GM23338 (cell line): ENCODE results near the gene PCBP3.

Experiments used
- EZH2 ChIP-seq: fragments of 200-600 bp; sonication (generic); IDR thresholded peaks from one replicate; pipeline ENCODE4 v1.8.0; 2017; ENCODE audit warnings: antibody characterized with exemption, mild to moderate bottlenecking, low read depth; ENCODE audit not compliant: unreplicated experiment
- EZH2phosphoT487 ChIP-seq: fragments of 200-600 bp; sonication (generic); IDR thresholded peaks from one replicate; pipeline ENCODE4 v1.8.1; 2018; ENCODE audit warnings: antibody characterized with exemption; ENCODE audit not compliant: unreplicated experiment
- ZNF114 ChIP-seq: fragments of 250-450 bp; sonication (Bioruptor Pico); IDR thresholded peaks from 2 replicates; pipeline ENCODE4 v1.5.0; 2020; ENCODE audit warnings: mild to moderate bottlenecking, moderate library complexity
- TF ChIP-seq, protein P1 (sequence below): IDR thresholded peaks from one replicate; pipeline ENCODE4 v1.6.1; 2018; ENCODE audit warnings: antibody characterized with exemption; ENCODE audit not compliant: unreplicated experiment
- TF ChIP-seq, protein P2 (sequence below), 2 experiments: fragments of 200-600 bp in 1 of 2; sonication (generic) in 1 of 2; conservative IDR thresholded peaks; 2 replicates each; pipeline versions ENCODE4 v1.5.1 to v1.6.1; 2016 to 2017; ENCODE audit warnings: antibody characterized with exemption in 2 of 2, low read depth in 2 of 2, mild to moderate bottlenecking in 2 of 2, moderate library complexity in 1 of 2
- TF ChIP-seq, protein P3 (sequence below): IDR thresholded peaks from 2 replicates; pipeline ENCODE4 v1.6.1; 2016; ENCODE audit warnings: antibody characterized with exemption

DNA sequence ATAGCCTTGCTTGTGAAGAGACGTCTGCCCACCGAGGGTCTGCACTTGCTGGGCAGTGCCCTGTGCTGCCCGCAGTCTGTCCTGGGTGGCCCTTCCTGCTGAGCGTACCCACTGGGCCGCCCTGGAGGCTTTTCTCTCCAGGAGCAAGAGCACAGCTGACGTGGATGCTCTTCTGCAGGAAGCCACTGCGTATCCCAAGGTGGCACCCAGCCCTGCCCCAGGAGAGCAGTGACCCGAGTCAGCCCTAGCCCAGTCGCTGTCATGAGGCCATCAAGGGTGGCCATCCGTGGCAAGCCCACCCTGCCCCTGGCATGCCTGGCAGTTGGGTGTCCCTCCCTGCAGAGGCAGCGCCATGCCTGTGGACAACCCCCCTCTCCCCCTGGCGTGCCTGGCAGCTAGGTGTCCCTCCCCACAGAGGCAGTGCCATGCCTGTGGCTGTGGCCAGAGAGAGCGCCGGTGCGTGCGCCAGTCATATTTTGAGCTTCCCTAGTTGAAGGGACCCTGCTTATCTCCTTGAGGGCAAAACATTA, 286.8 kb downstream of the PCBP3 start:
- TF ChIP-seq, protein P1, sequence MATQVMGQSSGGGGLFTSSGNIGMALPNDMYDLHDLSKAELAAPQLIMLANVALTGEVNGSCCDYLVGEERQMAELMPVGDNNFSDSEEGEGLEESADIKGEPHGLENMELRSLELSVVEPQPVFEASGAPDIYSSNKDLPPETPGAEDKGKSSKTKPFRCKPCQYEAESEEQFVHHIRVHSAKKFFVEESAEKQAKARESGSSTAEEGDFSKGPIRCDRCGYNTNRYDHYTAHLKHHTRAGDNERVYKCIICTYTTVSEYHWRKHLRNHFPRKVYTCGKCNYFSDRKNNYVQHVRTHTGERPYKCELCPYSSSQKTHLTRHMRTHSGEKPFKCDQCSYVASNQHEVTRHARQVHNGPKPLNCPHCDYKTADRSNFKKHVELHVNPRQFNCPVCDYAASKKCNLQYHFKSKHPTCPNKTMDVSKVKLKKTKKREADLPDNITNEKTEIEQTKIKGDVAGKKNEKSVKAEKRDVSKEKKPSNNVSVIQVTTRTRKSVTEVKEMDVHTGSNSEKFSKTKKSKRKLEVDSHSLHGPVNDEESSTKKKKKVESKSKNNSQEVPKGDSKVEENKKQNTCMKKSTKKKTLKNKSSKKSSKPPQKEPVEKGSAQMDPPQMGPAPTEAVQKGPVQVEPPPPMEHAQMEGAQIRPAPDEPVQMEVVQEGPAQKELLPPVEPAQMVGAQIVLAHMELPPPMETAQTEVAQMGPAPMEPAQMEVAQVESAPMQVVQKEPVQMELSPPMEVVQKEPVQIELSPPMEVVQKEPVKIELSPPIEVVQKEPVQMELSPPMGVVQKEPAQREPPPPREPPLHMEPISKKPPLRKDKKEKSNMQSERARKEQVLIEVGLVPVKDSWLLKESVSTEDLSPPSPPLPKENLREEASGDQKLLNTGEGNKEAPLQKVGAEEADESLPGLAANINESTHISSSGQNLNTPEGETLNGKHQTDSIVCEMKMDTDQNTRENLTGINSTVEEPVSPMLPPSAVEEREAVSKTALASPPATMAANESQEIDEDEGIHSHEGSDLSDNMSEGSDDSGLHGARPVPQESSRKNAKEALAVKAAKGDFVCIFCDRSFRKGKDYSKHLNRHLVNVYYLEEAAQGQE = no peak
- TF ChIP-seq EZH2 (no peak), ZNF114 (no peak), EZH2phosphoT487 (no peak)
- TF ChIP-seq, protein P2, sequence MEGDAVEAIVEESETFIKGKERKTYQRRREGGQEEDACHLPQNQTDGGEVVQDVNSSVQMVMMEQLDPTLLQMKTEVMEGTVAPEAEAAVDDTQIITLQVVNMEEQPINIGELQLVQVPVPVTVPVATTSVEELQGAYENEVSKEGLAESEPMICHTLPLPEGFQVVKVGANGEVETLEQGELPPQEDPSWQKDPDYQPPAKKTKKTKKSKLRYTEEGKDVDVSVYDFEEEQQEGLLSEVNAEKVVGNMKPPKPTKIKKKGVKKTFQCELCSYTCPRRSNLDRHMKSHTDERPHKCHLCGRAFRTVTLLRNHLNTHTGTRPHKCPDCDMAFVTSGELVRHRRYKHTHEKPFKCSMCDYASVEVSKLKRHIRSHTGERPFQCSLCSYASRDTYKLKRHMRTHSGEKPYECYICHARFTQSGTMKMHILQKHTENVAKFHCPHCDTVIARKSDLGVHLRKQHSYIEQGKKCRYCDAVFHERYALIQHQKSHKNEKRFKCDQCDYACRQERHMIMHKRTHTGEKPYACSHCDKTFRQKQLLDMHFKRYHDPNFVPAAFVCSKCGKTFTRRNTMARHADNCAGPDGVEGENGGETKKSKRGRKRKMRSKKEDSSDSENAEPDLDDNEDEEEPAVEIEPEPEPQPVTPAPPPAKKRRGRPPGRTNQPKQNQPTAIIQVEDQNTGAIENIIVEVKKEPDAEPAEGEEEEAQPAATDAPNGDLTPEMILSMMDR (conservative IDR thresholded peaks at IDR 0.05; ENCODE audit: low read depth in 2 of 2) = no peak
- TF ChIP-seq, protein P3, sequence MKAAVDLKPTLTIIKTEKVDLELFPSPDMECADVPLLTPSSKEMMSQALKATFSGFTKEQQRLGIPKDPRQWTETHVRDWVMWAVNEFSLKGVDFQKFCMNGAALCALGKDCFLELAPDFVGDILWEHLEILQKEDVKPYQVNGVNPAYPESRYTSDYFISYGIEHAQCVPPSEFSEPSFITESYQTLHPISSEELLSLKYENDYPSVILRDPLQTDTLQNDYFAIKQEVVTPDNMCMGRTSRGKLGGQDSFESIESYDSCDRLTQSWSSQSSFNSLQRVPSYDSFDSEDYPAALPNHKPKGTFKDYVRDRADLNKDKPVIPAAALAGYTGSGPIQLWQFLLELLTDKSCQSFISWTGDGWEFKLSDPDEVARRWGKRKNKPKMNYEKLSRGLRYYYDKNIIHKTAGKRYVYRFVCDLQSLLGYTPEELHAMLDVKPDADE = no peak
